Measurements from ENCODE around the gene RPL13A. TPM values are rescaled to one million over a fixed set of nuclear protein-coding genes. Genes with fewer than 3 reads are reported as not detected.
"Not testable (repeated sequence)": the region's sequence is repeated elsewhere in the genome, so short reads cannot be mapped to it uniquely, and the experiment has no call there.

RPL13A gene
- total RNA-seq, 1 experiment from 2014 or later, result 3,401 TPM

DNA sequence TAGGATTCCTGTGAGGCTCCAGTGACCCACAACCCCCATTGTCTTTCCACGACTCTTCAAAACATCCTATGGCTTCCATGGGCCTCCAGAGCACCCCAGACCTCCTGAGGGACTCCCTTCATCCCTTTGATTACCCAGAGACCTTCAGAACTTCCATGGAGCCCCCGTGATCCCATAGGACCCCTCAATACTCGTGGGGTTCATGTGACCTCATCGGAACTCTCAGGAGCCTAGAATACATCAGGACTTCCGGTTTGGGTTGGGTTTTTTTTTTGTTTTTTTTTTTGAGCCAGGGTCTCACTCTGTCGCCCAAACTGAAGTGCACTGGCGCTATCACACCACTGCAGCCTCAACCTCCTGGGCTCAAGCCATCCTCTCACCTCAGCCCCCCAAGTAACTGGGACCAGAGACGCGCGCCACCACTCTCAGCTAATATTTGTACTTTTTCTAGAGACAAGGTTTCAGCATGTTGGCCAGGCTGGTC, 33.6 kb upstream of the RPL13A start:
- DNase-seq (ENCODE audit: extremely low read depth, low read depth), result no peak

DNA sequence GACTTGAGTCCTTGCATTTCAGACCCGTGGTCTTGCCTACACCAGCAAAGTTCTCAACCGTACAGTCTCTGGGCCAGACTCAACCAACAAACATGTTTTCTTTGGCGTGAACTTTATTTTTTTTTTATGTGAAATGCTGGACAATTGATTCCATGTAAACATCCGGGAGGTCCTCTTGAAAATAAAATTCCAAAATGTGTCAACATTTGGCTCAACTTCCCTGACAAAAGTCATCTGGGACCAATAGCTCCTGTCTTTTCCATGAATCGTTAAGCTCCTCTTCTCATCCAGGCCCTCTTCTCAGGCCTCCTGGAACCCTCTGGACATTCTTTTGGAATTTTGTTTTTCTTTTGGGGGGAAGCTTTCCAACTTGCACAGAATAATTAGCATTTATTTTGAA, 31.6 kb upstream of the RPL13A start:
- no peak for DNase-seq (ENCODE audit: extremely low read depth, low read depth)

DNA sequence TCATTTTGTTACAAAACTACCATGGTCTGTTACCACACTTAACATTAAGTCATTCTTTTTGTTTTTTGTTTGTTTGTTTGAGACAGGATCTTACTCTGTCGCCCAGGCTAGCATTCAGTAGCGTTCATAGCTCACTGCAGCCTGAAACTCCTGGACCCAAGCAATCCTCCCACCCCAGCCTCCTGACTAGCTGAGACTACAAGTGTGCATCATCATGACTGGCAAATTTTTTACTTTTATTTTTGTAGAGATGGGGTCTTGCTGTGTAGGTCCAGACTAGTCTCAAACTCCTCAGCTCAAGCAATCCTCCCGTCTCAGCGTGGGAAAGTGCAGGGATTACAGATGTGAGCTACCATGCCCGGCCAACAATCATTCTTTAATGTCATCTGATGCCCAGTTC, 31.1 kb upstream of the RPL13A start:
- DNase-seq (ENCODE audit: extremely low read depth, low read depth), result no peak

DNA sequence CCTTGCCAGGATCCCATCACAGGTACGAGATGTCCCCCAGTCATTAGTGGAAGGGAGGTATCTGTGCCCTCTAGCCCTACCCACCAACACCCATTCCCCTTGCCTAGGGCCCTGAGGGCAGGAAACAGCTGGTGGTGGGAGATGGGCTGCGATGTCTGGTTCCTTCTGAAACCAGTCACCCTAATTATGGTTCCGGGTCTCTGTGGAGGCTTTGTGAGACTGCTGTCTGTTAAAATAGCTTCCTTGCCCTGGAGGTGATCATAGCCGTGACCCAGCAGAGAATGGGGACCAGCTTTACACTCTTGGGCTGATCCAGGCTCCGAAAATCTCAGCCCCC, 28.9 kb upstream of the RPL13A start:
- no peak for DNase-seq (ENCODE audit: extremely low read depth, low read depth)

DNA sequence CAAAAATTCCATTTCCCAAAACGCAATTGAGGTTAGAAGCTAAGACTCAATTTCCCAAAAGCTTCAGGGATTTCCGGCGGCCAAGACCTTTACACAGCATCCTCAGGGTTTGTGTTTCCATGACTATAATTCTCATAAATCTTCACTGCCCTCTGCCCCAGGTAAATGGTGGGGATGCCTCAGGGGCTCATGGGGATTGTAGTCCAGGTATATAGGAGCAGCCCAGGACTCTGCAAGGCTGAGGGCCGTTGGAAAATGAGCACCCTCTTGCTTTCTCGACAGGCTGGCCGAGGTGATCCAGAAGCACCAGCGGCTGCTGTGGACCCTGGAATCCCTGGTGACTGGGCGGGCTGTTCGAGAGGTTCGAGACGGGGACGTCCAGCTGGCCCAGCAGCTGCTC, 28.0 kb upstream of the RPL13A start:
- no peak for DNase-seq (ENCODE audit: extremely low read depth, low read depth)

DNA sequence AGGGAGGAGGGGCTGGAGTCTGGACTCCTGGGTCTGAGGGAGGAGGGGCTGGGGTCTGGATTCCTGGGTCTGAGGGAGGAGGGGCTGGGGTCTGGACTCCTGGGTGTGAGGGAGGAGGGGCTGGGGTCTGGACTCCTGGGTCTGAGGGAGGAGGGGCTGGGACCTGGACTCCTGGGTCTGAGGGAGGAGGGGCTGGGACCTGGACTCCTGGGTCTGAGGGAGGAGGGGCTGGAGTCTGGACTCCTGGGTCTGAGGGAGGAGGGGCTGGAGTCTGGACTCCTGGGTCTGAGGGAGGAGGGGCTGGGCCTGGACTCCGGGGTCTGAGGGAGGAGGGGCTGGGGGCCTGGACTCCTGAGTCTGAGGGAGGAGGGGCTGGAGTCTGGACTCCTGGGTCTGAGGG, 26.3 kb upstream of the RPL13A start:
- not testable (repeated sequence) for DNase-seq (ENCODE audit: extremely low read depth, low read depth)

DNA sequence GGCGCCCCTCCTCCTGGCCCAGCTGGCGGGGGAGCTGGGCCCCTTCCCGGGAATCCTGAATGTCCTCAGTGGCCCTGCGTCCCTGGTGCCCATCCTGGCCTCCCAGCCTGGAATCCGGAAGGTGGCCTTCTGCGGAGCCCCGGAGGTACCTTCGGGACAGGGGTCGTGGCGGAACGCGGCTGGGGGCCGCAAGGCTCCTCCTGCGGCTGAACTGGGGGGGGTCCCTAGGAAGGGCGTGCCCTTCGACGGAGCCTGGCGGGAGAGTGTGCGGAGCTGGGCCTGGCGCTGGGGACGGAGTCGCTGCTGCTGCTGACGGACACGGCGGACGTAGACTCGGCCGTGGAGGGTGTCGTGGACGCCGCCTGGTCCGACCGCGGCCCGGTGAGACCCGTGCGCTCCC, 25.8 kb upstream of the RPL13A start:
- no peak for DNase-seq (ENCODE audit: extremely low read depth, low read depth)

DNA sequence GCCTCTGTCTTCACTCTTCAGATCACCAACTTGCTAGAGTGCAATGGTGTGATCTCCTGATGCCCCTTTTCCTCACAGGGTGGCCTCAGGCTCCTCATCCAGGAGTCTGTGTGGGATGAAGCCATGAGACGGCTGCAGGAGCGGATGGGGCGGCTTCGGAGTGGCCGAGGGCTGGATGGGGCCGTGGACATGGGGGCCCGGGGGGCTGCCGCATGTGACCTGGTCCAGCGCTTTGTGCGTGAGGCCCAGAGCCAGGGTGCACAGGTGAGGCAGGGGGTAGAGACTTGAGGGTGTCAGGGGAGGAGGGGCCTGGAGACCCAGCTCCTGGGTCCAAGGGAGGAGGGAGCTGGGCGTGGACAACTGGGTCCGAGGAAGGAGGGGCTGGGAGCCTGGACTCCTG, 24.9 kb upstream of the RPL13A start:
- DNase-seq (ENCODE audit: extremely low read depth, low read depth), result no peak

DNA sequence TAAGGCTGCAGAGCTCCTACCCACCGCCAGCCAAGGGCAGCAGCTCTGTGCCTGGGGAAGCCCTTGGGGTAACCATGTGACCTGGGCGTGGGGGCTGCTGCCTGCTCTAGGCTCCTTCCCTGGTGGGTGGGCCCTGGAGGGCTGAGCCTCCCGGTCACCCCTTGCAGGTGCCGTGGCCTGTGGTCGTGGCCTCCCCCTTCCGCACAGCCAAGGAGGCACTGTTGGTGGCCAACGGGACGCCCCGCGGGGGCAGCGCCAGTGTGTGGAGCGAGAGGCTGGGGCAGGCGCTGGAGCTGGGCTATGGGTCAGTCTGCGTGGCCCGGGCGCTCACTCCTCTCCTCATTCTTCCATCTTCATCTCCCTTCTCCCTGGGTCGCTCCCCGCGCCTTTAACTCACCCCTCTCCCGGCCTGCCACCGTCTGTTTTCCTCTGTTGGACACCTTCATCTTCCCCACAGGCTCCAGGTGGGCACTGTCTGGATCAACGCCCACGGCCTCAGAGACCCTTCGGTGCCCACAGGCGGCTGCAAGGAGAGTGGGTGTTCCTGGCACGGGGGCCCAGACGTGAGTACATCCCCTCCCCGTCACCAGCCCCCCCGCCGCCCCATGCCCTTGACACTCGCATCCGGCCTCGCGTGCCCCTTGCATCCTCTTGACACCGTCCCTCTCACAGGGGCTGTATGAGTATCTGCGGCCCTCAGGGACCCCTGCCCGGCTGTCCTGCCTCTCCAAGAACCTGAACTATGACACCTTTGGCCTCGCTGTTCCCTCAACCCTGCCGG, 23.3 kb upstream of the RPL13A start:
- DNase-seq (ENCODE audit: extremely low read depth, low read depth), result no peak

DNA sequence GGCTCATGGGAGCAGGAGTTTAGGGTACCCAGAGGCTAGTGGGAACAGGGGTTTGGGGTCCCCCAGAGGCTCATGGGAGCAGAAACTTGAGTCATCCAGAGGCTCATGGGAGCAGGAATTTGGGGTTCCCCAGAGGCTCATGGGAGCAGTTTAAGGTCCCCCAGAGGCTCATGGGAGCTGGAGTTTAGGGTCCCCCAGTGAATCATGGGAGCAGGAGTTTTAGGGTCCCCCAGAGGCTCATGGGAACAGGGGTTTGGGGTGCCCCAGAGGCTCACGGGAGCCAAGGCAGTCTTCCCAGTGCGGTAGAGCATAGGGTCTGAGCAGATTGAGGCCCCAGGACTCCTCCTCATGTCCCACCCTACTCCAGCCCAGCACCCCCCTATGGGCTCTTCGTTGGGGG, 22.0 kb upstream of the RPL13A start:
- no peak for DNase-seq (ENCODE audit: extremely low read depth, low read depth)

DNA sequence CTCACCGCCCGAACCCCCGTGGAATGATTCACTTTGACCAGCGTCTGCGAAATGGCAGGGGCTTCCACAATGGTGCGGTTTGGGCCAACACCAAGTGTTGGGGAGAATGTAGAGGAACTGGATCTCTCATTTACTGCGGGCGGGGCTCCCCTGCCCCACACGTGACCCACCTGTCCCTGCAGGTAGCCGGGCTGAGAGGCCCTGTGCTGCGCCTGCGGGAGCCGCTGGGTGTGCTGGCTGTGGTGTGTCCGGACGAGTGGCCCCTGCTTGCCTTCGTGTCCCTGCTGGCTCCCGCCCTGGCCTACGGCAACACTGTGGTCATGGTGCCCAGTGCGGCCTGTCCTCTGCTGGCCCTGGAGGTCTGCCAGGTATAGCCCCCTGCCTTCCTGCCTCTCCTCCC, 19.2 kb upstream of the RPL13A start:
- no peak for DNase-seq (ENCODE audit: extremely low read depth, low read depth)

DNA sequence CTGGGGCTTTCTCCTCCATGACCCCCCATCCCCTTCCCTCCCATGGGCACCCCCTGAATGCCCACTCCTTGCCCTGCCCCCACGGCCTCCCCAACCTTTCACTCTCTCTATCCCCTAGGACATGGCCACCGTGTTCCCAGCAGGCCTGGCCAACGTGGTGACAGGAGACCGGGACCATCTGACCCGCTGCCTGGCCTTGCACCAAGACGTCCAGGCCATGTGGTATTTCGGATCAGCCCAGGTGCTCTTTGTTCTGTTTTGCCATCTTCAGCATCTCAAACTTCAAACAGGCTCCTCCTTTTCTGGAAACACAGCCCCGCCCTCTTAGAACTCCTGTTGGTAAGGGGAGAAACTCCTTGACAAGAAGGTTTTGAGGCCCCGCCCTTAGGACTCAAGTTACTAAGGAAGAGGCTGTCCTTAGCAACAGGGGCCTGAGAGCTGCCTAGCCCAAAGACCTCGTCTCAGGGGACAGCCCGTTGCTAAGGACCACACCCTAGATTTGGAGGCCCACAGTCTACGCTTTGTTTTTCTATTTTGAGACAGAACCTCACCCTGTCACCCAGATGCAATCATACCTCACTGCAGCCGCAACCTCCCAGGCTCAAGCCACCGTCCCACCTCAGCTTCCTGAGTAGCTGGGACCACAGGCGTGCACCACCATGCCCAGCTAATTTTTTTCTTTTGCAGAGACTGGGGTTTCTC, 18.5 kb upstream of the RPL13A start:
- peak; percentile 76 for DNase-seq (ENCODE audit: extremely low read depth, low read depth)

DNA sequence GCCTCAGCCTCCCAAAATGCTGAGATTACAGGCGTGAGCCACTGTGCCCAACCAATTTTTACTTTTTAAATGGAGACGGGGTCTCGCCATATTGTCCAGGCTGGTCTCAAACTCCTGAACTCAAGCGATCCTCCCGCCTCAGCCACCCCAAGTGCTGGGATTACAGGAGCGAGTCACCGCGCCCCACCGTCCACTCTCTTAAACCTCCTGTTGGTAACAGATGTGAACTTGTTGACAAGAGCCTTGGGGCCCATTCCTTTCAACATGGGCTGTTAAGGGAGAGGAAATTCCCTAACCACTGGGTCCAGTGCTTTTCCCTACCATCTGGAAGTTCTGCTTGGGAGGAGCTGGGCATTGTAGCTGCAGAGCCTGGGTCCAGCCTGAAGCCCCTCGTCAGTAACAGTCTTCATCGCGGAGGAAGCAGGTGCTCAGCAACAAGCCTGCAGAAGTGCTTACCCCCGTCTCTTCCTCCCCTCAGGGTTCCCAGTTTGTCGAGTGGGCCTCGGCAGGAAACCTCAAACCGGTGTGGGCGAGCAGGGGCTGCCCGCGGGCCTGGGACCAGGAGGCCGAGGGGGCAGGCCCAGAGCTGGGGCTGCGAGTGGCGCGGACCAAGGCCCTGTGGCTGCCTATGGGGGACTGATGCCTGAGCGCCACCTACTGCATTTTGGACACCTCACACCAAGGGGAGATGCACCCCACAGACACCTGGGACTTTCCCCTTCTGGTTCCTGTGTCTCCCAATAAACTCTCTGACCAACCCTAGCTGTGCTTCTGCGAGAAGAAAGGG, 17.4 kb upstream of the RPL13A start:
- DNase-seq (ENCODE audit: extremely low read depth, low read depth), result no peak

DNA sequence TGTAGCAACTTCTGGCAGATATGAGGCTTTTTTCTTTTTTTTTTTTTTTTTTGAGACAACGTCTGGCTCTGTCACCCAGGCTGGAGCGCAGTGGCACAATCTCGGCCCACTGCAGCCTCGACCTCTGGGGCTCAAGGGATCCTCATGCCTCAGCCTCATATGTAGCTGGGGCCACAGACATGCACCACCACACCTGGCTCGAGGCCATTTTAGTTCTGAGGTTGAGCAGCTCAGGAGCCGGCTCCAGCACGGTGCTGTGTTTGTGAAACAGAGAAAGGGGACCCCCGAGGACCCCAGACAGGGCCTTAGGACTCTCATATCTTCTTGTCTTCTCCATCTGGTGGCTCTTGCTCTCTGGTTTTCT, 16.8 kb upstream of the RPL13A start:
- no peak for DNase-seq (ENCODE audit: extremely low read depth, low read depth)

DNA sequence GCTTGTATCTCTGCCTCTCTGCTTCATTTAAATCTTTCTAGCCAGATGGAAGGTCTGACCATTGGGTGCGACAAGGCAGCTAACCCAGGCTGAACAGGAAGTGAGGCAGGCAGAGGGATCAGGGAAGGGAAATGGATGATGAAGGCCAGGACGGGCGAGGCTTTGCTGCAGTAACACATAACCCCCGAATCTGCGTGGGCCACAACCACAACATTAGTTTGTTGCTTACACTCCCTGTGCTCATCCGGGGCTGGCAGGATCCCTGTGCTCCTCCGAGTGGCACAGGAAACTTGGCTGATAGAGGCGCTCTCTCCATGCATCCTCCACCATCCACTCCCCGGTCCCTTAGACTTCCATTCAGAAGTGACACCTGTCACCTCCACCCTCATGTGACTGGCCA, 14.5 kb upstream of the RPL13A start:
- no peak for DNase-seq (ENCODE audit: extremely low read depth, low read depth)

DNA sequence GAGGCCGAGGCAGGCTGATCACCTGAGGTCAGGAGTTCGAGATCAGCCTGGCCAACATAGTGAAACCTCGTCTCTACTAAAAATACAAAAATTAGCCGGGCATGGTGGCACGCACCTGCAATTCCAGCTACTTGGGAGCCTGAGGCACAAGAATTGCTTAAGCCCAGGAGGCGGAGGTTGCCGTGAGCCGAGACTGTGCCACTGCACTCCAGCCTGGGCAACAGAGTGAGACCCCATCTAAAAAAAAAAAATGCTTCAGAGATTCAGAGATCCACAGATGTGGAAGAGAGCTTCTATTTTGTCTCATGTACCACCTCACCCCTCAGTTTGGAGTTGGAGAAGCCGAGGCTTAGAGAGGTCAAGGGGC, 13.9 kb upstream of the RPL13A start:
- not testable (repeated sequence) for DNase-seq (ENCODE audit: extremely low read depth, low read depth)

DNA sequence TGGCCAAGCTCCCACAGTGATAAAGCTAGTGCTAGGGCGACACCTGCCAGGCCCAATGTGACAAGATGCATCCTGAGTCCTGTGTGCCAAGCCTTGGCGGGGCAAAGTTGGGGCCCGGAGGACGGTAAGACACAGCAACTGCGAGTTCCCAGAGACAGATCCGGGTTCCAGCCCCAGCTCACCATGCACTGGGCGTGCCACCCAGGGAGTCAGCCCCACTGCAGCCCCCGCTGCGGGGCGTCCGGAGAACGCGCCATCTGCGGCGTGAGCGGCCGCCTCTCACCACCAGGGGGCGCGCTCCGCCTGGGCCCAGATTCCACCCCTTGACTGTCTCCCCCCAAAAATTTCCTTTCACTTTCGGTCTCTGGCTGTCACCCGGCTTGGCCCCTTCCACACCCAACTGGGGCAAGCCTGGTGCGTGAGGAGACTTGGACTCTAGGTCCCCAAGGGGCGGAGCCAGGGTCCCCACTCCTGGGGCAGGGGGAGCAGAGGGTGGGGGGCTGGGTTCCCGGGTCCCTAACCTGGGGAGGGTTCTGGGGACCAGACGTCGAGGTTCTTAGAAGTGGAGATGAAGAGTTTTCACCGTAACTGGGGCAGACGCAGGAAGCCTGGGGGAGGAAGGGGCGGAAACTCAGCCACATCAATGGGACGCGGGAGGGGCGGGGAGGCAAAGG, 13.4 kb upstream of the RPL13A start, which contains the start of gene FLT3LG:
FLT3LG (plus strand) TSS at position 348 of the 674 bp plus-strand sequence. CDS start 425 bp downstream, outside the sequence.
- DNase-seq (ENCODE audit: extremely low read depth, low read depth), result no peak

DNA sequence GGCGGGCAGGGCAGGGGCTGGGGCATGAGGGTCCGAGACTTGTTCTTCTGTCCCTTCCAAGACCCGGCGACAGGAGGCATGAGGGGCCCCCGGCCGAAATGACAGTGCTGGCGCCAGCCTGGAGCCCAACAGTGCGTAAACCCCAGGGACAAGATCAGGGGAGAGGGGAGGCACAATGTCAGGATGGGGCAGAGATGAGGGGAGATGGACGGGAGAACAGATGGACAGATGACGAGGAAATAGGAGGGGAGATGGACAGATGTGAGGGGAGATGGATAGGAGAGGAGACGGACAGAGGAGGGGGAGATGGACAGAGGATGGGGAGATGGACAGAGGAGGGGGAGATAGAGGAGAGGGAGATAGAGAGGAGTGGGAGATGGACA, 12.9 kb upstream of the RPL13A start:
- no peak for DNase-seq (ENCODE audit: extremely low read depth, low read depth)

DNA sequence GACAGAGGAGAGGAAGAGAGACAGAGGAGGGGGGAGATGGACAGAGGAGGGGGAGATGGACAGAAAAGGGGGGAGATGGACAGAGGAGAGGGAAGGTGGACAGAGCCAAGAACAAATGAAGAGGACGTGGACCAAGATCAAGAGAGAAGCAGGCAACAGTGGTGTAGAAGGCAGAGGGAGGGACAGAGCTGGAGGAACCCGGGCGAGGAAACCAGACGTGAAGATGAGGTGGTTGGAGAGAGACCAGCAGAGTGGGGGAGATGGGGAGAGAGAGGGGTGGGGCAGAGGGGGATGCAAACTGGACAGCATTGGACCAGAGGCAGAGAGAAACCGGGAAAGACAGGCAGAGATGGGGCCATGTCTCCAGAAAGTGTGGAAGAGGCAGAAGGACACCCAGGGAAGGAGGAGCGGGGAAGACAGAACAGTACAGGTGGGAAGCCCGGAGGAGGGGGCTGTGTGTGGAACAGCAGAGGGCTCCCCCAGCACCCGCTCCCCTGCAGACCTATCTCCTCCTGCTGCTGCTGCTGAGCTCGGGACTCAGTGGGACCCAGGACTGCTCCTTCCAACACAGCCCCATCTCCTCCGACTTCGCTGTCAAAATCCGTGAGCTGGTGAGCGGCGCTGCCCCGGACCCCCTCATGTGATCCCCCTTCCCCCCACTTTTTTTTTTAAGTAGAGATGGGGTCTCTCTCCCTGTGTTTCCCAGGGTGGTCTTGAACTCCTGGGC, 12.1 kb upstream of the RPL13A start:
- DNase-seq (ENCODE audit: extremely low read depth, low read depth), result no peak

Data from NCI-H460 (cell line).